PFSK-1 (cell line): ENCODE data around the gene NTMT2.

Source experiments
- FOXP2 ChIP-seq: optimal IDR thresholded peaks from 2 replicates; pipeline ENCODE3; 2011; ENCODE audit warnings: borderline replicate concordance, control low read depth, inconsistent platforms; ENCODE audit not compliant: insufficient read depth; ENCODE audit errors: extremely low read length, extremely low read depth
- POLR2AphosphoS5 ChIP-seq: IDR thresholded peaks from 2 replicates; pipeline ENCODE4 v1.6.1; 2012; ENCODE audit warnings: low read depth, mild to moderate bottlenecking, control low read depth, low read length, moderate library complexity
- SIN3A ChIP-seq: IDR thresholded peaks from 2 replicates; pipeline ENCODE4 v1.6.1; 2012; ENCODE audit warnings: mild to moderate bottlenecking, low read length, moderate library complexity, borderline replicate concordance; ENCODE audit not compliant: insufficient read depth
- TAF1 ChIP-seq: IDR thresholded peaks from 2 replicates; pipeline ENCODE4 v1.6.1; 2012; ENCODE audit warnings: low read length, control low read depth, borderline replicate concordance; ENCODE audit not compliant: insufficient read depth
- TF ChIP-seq, protein P1 (sequence below), 2 experiments: IDR thresholded peaks; 2 replicates each; pipeline versions ENCODE4 v1.6.1 to v1.8.0; 2011 to 2012; ENCODE audit warnings: low read depth in 2 of 2, low read length in 2 of 2, control low read depth in 1 of 2, inconsistent platforms in 1 of 2, mild to moderate bottlenecking in 1 of 2, moderate library complexity in 1 of 2; ENCODE audit not compliant: insufficient read depth in 1 of 2

Gene NTMT2

GRCh38 chr1:170215072-170215885, 69.5 kb downstream of the NTMT2 start:
- TF ChIP-seq, protein P1, sequence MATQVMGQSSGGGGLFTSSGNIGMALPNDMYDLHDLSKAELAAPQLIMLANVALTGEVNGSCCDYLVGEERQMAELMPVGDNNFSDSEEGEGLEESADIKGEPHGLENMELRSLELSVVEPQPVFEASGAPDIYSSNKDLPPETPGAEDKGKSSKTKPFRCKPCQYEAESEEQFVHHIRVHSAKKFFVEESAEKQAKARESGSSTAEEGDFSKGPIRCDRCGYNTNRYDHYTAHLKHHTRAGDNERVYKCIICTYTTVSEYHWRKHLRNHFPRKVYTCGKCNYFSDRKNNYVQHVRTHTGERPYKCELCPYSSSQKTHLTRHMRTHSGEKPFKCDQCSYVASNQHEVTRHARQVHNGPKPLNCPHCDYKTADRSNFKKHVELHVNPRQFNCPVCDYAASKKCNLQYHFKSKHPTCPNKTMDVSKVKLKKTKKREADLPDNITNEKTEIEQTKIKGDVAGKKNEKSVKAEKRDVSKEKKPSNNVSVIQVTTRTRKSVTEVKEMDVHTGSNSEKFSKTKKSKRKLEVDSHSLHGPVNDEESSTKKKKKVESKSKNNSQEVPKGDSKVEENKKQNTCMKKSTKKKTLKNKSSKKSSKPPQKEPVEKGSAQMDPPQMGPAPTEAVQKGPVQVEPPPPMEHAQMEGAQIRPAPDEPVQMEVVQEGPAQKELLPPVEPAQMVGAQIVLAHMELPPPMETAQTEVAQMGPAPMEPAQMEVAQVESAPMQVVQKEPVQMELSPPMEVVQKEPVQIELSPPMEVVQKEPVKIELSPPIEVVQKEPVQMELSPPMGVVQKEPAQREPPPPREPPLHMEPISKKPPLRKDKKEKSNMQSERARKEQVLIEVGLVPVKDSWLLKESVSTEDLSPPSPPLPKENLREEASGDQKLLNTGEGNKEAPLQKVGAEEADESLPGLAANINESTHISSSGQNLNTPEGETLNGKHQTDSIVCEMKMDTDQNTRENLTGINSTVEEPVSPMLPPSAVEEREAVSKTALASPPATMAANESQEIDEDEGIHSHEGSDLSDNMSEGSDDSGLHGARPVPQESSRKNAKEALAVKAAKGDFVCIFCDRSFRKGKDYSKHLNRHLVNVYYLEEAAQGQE (IDR thresholded peaks at IDR 0.05; ENCODE audit: insufficient read depth in 1 of 2, low read depth in 2 of 2, low read length in 2 of 2): no peak
- TF ChIP-seq FOXP2 (no peak), SIN3A (no peak), TAF1 (no peak), POLR2AphosphoS5 (no peak)

DNA sequence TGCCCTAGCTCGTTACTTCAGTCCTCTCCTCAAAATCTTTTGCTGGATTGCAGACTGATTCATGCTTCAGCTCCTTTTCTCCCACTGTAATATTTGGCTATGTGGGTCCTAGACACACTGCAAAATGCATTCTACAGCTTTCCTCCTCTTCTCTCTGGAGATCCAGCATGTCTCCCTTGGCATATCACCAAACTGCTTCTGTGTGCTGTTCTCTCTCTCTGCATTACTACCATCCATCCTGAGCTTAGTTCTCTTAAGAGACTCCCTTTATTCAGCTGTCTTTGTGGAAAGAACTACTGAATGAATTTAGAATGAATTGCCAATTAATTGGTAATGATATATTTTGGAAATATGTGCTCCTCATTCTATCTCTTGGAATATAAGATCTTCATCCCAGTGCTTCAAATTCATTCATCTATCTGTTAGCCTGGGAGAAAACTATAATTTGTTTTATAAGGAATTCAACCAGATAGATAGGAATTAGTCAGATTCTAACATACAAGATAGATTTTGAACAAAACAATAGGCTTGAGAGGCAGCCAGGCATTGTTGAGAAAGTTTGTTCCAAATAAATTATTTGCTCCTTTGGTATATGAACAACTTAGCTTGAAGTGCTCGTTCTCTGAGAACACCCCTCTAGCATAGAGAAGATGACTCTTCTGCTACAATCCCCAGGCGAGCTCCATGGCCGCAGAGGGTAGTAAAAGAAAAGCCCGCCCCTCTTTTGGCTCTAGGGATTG, 71.9 kb downstream of the NTMT2 start:
- TF ChIP-seq TAF1 (no peak), SIN3A (no peak), FOXP2 (no peak), POLR2AphosphoS5 (no peak)
- TF ChIP-seq, protein P1 (IDR thresholded peaks at IDR 0.05; ENCODE audit: insufficient read depth in 1 of 2, low read depth in 2 of 2, low read length in 2 of 2): no peak

DNA sequence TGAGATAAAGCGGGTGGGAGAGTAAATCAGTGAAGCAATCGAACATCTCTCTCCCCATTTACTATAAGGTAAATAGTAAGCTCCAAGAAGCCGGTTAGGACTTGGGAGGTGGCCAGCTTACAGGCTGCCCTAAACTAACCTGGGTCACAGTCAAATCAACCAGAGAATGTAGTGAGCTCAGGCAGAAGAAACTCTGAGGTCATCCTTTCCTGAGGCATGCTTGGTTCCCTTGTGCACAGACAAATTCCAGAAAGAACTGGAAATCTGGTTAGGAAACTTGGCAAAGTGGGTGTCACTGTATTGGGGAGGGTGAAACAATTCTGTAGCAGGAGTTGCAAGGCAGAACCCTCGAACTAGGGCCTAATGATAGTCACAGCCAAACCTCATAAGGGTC, 72.5 kb downstream of the NTMT2 start:
- no peak for TF ChIP-seq POLR2AphosphoS5
- TF ChIP-seq, protein P1 (IDR thresholded peaks at IDR 0.05; ENCODE audit: insufficient read depth in 1 of 2, low read depth in 2 of 2, low read length in 2 of 2): no peak
- no peak for TF ChIP-seq FOXP2
- no peak for TF ChIP-seq SIN3A
- TF ChIP-seq TAF1: no peak
